HG03159 (cell line): ENCODE measurements around the gene FAM236D.
"Not testable (repeated sequence)": the region's sequence is repeated elsewhere in the genome, so short reads cannot be mapped to it uniquely, and the experiment has no call there.

Experiments
- ATAC-seq: cut with Tn5 transposase; IDR thresholded peaks from one replicate; pipeline ENCODE4 v1.9.1; 2021; ENCODE audit warnings: mild to moderate bottlenecking, moderate library complexity; ENCODE audit not compliant: unreplicated experiment

FAM236D gene

GRCh38 chrX:72808110-72808509 lies at the start of gene FAM236D:
FAM236D (minus strand) TSS chrX:72808210; CDS start chrX:72808110, 100 bp downstream.
- not testable (repeated sequence) for ATAC-seq

- not testable (repeated sequence) for ATAC-seq
Observed at GRCh38 chrX:72837532-72837931, 29.5 kb upstream of the FAM236D start.

- ATAC-seq: not testable (repeated sequence)
Observed at GRCh38 chrX:72830701-72831100, 22.7 kb upstream of the FAM236D start.

- ATAC-seq: not testable (repeated sequence)
Observed at GRCh38 chrX:72790390-72790789, 17.6 kb downstream of the FAM236D start.

GRCh38 chrX:72788142-72788541 lies 19.9 kb downstream of the FAM236D start:
- not testable (repeated sequence) for ATAC-seq

GRCh38 chrX:72783964-72784363 lies 24.0 kb downstream of the FAM236D start:
- not testable (repeated sequence) for ATAC-seq

GRCh38 chrX:72783365-72783936 lies 24.6 kb downstream of the FAM236D start:
- ATAC-seq: not testable (repeated sequence)

GRCh38 chrX:72782560-72782959 lies 25.4 kb downstream of the FAM236D start, which contains the start of gene FAM236B:
FAM236B (minus strand) TSS chrX:72782660; CDS start chrX:72782560, 100 bp downstream.
- ATAC-seq: not testable (repeated sequence)

- not testable (repeated sequence) for ATAC-seq
Observed at GRCh38 chrX:72778146-72778545, 29.9 kb downstream of the FAM236D start.

- ATAC-seq: peak; percentile 73
Observed at GRCh38 chrX:72777467-72777790, 30.6 kb downstream of the FAM236D start.

GRCh38 chrX:72776653-72777466 lies 31.1 kb downstream of the FAM236D start, which contains the start of gene DMRTC1B:
DMRTC1B (plus strand) TSS chrX:72776890; CDS start chrX:72845136, 68,246 bp downstream.
- peak; percentile 83 for ATAC-seq

GRCh38 chrX:72760454-72760853 lies 47.6 kb downstream of the FAM236D start:
- not testable (repeated sequence) for ATAC-seq
